K562 (cell line): ENCODE measurements around the gene AP1B1. TPM values are rescaled to one million over a fixed set of nuclear protein-coding genes. Genes with fewer than 3 reads are reported as not detected.
A peak's percentile ranks its signal among the peaks of the same experiment; 100 is the strongest.

Source experiments
- ARID2 ChIP-seq: fragments of 450-650 bp; IDR thresholded peaks from 2 replicates; pipeline ENCODE4 v1.6.1; 2017; ENCODE audit warnings: antibody characterized with exemption, mild to moderate bottlenecking
- CTCF ChIP-seq, 3 experiments: IDR thresholded peaks in 2 of 3; conservative IDR thresholded peaks in 1 of 3; 2 replicates each; pipeline ENCODE4 v1.5.1; 2011 to 2012; ENCODE audit warnings: low read length in 3 of 3, mild to moderate bottlenecking in 3 of 3, control low read depth in 2 of 3, improper control_type of control experiment in 1 of 3, inconsistent platforms in 1 of 3, low read depth in 1 of 3, mixed read lengths in 1 of 3, moderate library complexity in 1 of 3; ENCODE audit not compliant: insufficient read depth in 2 of 3
- CXXC5 ChIP-seq: fragments of 250-450 bp; sonication (Bioruptor Pico); IDR thresholded peaks from 2 replicates; pipeline ENCODE4 v1.8.0; 2022; ENCODE audit warnings: inconsistent platforms, mild to moderate bottlenecking, moderate library complexity
- POLR2G ChIP-seq: fragments of 200-400 bp; formaldehyde crosslinking; IDR thresholded peaks from 2 replicates; pipeline ENCODE4 v1.6.1; 2017; ENCODE audit warnings: low read depth, mild to moderate bottlenecking, antibody characterized with exemption, low read length, moderate library complexity
- PTTG1 ChIP-seq: fragments of 450-650 bp; IDR thresholded peaks from 2 replicates; pipeline ENCODE4 v1.6.1; 2016; ENCODE audit warnings: low read depth, mild to moderate bottlenecking, missing genetic modification characterization, missing compliant biosample characterization
- RCOR1 ChIP-seq, 2 experiments: IDR thresholded peaks; 2 replicates each; pipeline ENCODE4 v1.6.1; 2012; ENCODE audit warnings: low read depth in 2 of 2, low read length in 2 of 2, borderline replicate concordance in 1 of 2, improper control_type of control experiment in 1 of 2
- REST ChIP-seq, 2 experiments: fragments of 450-650 bp; formaldehyde crosslinking in 1 of 2; IDR thresholded peaks; 2 replicates each; pipeline versions ENCODE4 v1.4.0 to v1.6.1; 2014 to 2020; ENCODE audit warnings: mild to moderate bottlenecking in 2 of 2, borderline replicate concordance in 1 of 2, low read depth in 1 of 2
- SMC3 ChIP-seq: conservative IDR thresholded peaks from 2 replicates; pipeline ENCODE4 v1.6.1; 2011; ENCODE audit warnings: low read depth, low read length, improper control_type of control experiment; ENCODE audit not compliant: insufficient read depth
- TCF7 ChIP-seq: sonication (generic); IDR thresholded peaks from 2 replicates; pipeline ENCODE4 v1.6.1; 2016; ENCODE audit warnings: antibody characterized with exemption, borderline replicate concordance
- TSC22D4 ChIP-seq: fragments of 450-650 bp; IDR thresholded peaks from 2 replicates; pipeline ENCODE4 v1.6.1; 2016; ENCODE audit warnings: missing genetic modification characterization, missing biosample characterization, control low read depth
- polyA plus RNA-seq, 8 experiments: library from polyadenylated mRNA; depleted of rRNA in 4 of 8; stranded (reverse) in 5 of 8; unstranded in 3 of 8; fragments of >200 nt; fragmentation: Nextera tagmentation in 2 of 8; fragmentation: Illumina TruSeq in 1 of 8; extraction: Ambion mirVana in 2 of 8; extraction: Trizol in 1 of 8; gene quantifications; 2 replicates each; pipeline versions ENCODE4 v1.2.1 to v1.2.3, GENCODE V29; 2011 to 2014; ENCODE audit warnings: inconsistent platforms in 1 of 8, missing spikeins in 1 of 8
- total RNA-seq, 7 experiments: library from RNA; depleted of rRNA in 6 of 7; stranded (reverse); fragments of >200 nt in 6 of 7; fragmentation: Illumina TruSeq in 2 of 7; extraction: Trizol in 2 of 7; gene quantifications; 2 replicates each; pipeline versions ENCODE4 v1.2.1 to v1.2.3, GENCODE V29; 2011 to 2021; ENCODE audit warnings: low replicate concordance in 1 of 7

AP1B1 gene
- total and polyA plus RNA-seq, 9 of the 15 experiments (the other 6 are each of a cell fraction or from before 2014, with no cell fraction given): 1.2 to 60.9 (median 30.1) TPM

GRCh38 chr22:29394931-29395581 is 6.7 kb upstream of the AP1B1 start (continued):
- TF ChIP-seq REST (IDR thresholded peaks at IDR 0.05; ENCODE audit: borderline replicate concordance) (peak; percentile 73; the same call in 1 of the 2 replicates), REST (CRISPR knock-in tag; IDR thresholded peaks at IDR 0.05; ENCODE audit: low read depth) (no peak), CTCF (IDR thresholded peaks at IDR 0.05 in 2 of 3, conservative IDR thresholded peaks at IDR 0.05 in 1 of 3; ENCODE audit: insufficient read depth in 2 of 3, low read depth in 1 of 3, low read length in 3 of 3) (peak; percentile 83 to 95 (median 91)), CXXC5 (CRISPR knock-in tag) (0 out of 2 replicates have a peak, but pooled peaks have one; percentile 14), RCOR1 (IDR thresholded peaks at IDR 0.05; ENCODE audit: borderline replicate concordance in 1 of 2, low read depth in 2 of 2, low read length in 2 of 2) (0 out of 4 replicates have a peak, but pooled peaks of 1 of the 2 experiments have one; percentile 42), PTTG1 (tag) (no peak), ARID2 (0 out of 2 replicates have a peak, but pooled peaks have one; percentile 52), SMC3 (peak; percentile 68), TCF7 (no peak), POLR2G (no peak), TSC22D4 (tag) (no peak)
